Astrocyte of the cerebellum (primary cell): Measurements from ENCODE around the gene HSPA9.

ENCODE experiments used
- DNase-seq: peaks from one replicate; pipeline ENCODE4 v3.0.0-alpha.2; 2011; ENCODE audit warnings: low read depth
- H3K4me3 ChIP-seq: 2 replicates; pipeline ENCODE4 v1.5.1; 2011; ENCODE audit warnings: mild to moderate bottlenecking, low read depth, low read length, moderate library complexity
- CTCF ChIP-seq: IDR thresholded peaks from 2 replicates; pipeline ENCODE4 v1.5.1; 2012; ENCODE audit warnings: low read length, low read depth, moderate library complexity, mild to moderate bottlenecking; ENCODE audit errors: missing control alignments
- in situ Hi-C: cut with HindIII; loops from 2 replicates; pipeline ENCODE4 v1.10.0; 2017; ENCODE audit warnings: low sequenced_read_pairs

Gene HSPA9

GRCh38 chr5:138564242-138564641 lies 11.0 kb downstream of the HSPA9 start:
- DNase-seq: no peak
- no peak for TF ChIP-seq CTCF
- in situ Hi-C loops: no loop called here
- H3K4me3 ChIP-seq: no peak overlapping the region

- no peak for TF ChIP-seq CTCF
- no peak for DNase-seq
- no peak overlapping the region for H3K4me3 ChIP-seq
- in situ Hi-C loops: no loop called here
These were observed 11.7 kb downstream of the HSPA9 start for GRCh38 chr5:138563340-138564118.

GRCh38 chr5:138560971-138561370 lies 14.2 kb downstream of the HSPA9 start:
- H3K4me3 ChIP-seq: no peak overlapping the region
- no peak for DNase-seq
- in situ Hi-C loops: no loop called here
- TF ChIP-seq CTCF: no peak

GRCh38 chr5:138559937-138560336 lies 15.3 kb downstream of the HSPA9 start:
- H3K4me3 ChIP-seq: no peak overlapping the region
- DNase-seq: no peak
- TF ChIP-seq CTCF: no peak
- in situ Hi-C loops: no loop called here

GRCh38 chr5:138557677-138558076 lies 17.5 kb downstream of the HSPA9 start:
- no peak overlapping the region for H3K4me3 ChIP-seq
- no peak for TF ChIP-seq CTCF
- DNase-seq: no peak
- in situ Hi-C loops: no loop called here

- no peak for TF ChIP-seq CTCF
- in situ Hi-C loops: no loop called here
- H3K4me3 ChIP-seq: no peak overlapping the region
- DNase-seq: no peak
These were observed 21.1 kb downstream of the HSPA9 start for GRCh38 chr5:138554143-138554542.
